Smooth muscle cell (in vitro differentiated cells): ENCODE measurements around the gene TNIP1. TPM values are rescaled to one million over a fixed set of nuclear protein-coding genes. Genes with fewer than 3 reads are reported as not detected.

Experiments used
- DNase-seq: peaks from one replicate; lab custom pipeline; 2025; ENCODE audit not compliant: unreplicated experiment; lab: John Stamatoyannopoulos, UW
- H2AFZ ChIP-seq: fragments of 200-600 bp; sonication (generic); 2 replicates; pipeline ENCODE4 v1.6.0; 2016; ENCODE audit warnings: antibody characterized with exemption, low read depth, mild to moderate bottlenecking
- H3F3A ChIP-seq: fragments of 200-600 bp; sonication (generic); 2 replicates; pipeline ENCODE4 v1.6.0; 2017; ENCODE audit warnings: antibody characterized with exemption, low read depth
- H3K27ac ChIP-seq: fragments of 200-600 bp; sonication (generic); 2 replicates; pipeline ENCODE4 v1.5.1; 2016; ENCODE audit warnings: low read depth, mild to moderate bottlenecking
- H3K27me3 ChIP-seq: fragments of 200-600 bp; sonication (generic); 2 replicates; pipeline ENCODE4 v1.6.1; 2016; ENCODE audit warnings: low read depth, mild to moderate bottlenecking
- H3K36me3 ChIP-seq: fragments of 200-600 bp; sonication (generic); 2 replicates; pipeline ENCODE4 v1.5.1; 2016; ENCODE audit warnings: low read depth
- H3K4me1 ChIP-seq: fragments of 200-600 bp; sonication (generic); 2 replicates; pipeline ENCODE4 v1.5.1; 2016; ENCODE audit warnings: low read depth
- H3K4me2 ChIP-seq: fragments of 200-600 bp; sonication (generic); 2 replicates; pipeline ENCODE4 v1.6.0; 2016; ENCODE audit warnings: mild to moderate bottlenecking
- H3K4me3 ChIP-seq: fragments of 200-600 bp; sonication (generic); 2 replicates; pipeline ENCODE4 v1.5.1; 2016; ENCODE audit warnings: mild to moderate bottlenecking
- H3K79me2 ChIP-seq: fragments of 200-600 bp; sonication (generic); 2 replicates; pipeline ENCODE4 v1.6.0; 2016; ENCODE audit warnings: low read depth, mild to moderate bottlenecking
- H3K9ac ChIP-seq: fragments of 200-600 bp; sonication (generic); 2 replicates; pipeline ENCODE4 v1.6.0; 2016; ENCODE audit warnings: low read depth
- H3K9me3 ChIP-seq: fragments of 200-600 bp; sonication (generic); replicated peaks from 2 replicates; pipeline ENCODE4 v1.5.1; 2016; ENCODE audit warnings: low read depth
- H4K20me1 ChIP-seq: fragments of 200-600 bp; sonication (generic); 2 replicates; pipeline ENCODE4 v1.6.0; 2016; ENCODE audit warnings: low read depth
- WGBS: methylation state at CpG from one replicate; pipeline ENCODE4 v1.1.7; 2016; ENCODE audit warnings: low lambda C conversion rate; 5-methylcytosine and 5-hydroxymethylcytosine counted together
- polyA plus RNA-seq: library from polyadenylated mRNA; unstranded; fragments of >200 nt; fragmentation: Nextera tagmentation; extraction: Ambion mirVana; gene quantifications from 2 replicates; pipeline ENCODE4 v1.2.1, GENCODE V29; 2016
- total RNA-seq: library from RNA; depleted of rRNA; stranded (reverse); fragments of >200 nt; gene quantifications from 2 replicates; pipeline ENCODE4 v1.2.3, GENCODE V29; 2014
- TF ChIP-seq, protein P1 (sequence below): fragments of 200-600 bp; sonication (generic); IDR thresholded peaks from 2 replicates; pipeline ENCODE4 v1.5.1; 2017; ENCODE audit warnings: borderline replicate concordance, mild to moderate bottlenecking, antibody characterized with exemption; ENCODE audit not compliant: insufficient read depth, poor library complexity, severe bottlenecking

Gene TNIP1
- total and polyA plus RNA-seq, 2 experiments from 2014 or later = 51.4 to 73.7 TPM

GRCh38 chr5:151127926-151128325 lies 47.1 kb upstream of the TNIP1 start:
- 88% methylated on average over 8 of the region's 8 CpGs for WGBS

GRCh38 chr5:151126199-151126645 lies 45.4 kb upstream of the TNIP1 start:
- no peaks in the 10 kb centered on the region for H3F3A ChIP-seq
- no peak overlapping the region for H3K27ac ChIP-seq
- H3K79me2 ChIP-seq = no peaks in the 10 kb centered on the region
- DNase-seq = no peak
- no peaks in the 10 kb centered on the region for H3K27me3 ChIP-seq
- peaks cover 15% of the 10 kb centered on the region for H3K36me3 ChIP-seq
- no peaks in the 10 kb centered on the region for H3K9me3 ChIP-seq
- H3K4me1 ChIP-seq = no peaks in the 10 kb centered on the region
- no peak overlapping the region for H3K9ac ChIP-seq
- H4K20me1 ChIP-seq = peaks cover 63% of the 10 kb centered on the region
- H3K4me3 ChIP-seq = no peak overlapping the region
- no peak overlapping the region for H3K4me2 ChIP-seq
- WGBS = 45% methylated on average over 9 of the region's 9 CpGs
- TF ChIP-seq, protein P1, sequence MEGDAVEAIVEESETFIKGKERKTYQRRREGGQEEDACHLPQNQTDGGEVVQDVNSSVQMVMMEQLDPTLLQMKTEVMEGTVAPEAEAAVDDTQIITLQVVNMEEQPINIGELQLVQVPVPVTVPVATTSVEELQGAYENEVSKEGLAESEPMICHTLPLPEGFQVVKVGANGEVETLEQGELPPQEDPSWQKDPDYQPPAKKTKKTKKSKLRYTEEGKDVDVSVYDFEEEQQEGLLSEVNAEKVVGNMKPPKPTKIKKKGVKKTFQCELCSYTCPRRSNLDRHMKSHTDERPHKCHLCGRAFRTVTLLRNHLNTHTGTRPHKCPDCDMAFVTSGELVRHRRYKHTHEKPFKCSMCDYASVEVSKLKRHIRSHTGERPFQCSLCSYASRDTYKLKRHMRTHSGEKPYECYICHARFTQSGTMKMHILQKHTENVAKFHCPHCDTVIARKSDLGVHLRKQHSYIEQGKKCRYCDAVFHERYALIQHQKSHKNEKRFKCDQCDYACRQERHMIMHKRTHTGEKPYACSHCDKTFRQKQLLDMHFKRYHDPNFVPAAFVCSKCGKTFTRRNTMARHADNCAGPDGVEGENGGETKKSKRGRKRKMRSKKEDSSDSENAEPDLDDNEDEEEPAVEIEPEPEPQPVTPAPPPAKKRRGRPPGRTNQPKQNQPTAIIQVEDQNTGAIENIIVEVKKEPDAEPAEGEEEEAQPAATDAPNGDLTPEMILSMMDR = peak; percentile 78
- H2AFZ ChIP-seq = no peak overlapping the region

More at GRCh38 chr5:151127926-151128325, 47.1 kb upstream of the TNIP1 start:
- Histone ChIP-seq H3K9ac (no peak overlapping the region), H3F3A (no peaks in the 10 kb centered on the region), H3K9me3 (no peaks in the 10 kb centered on the region), H3K27ac (no peak overlapping the region), H3K27me3 (no peaks in the 10 kb centered on the region), H2AFZ (no peak overlapping the region), H4K20me1 (peaks cover 49% of the 10 kb centered on the region), H3K4me3 (no peak overlapping the region), H3K36me3 (peaks cover 15% of the 10 kb centered on the region), H3K79me2 (no peaks in the 10 kb centered on the region), H3K4me1 (no peaks in the 10 kb centered on the region), H3K4me2 (no peak overlapping the region)
- TF ChIP-seq, protein P1 = no peak
- no peak for DNase-seq

DNA sequence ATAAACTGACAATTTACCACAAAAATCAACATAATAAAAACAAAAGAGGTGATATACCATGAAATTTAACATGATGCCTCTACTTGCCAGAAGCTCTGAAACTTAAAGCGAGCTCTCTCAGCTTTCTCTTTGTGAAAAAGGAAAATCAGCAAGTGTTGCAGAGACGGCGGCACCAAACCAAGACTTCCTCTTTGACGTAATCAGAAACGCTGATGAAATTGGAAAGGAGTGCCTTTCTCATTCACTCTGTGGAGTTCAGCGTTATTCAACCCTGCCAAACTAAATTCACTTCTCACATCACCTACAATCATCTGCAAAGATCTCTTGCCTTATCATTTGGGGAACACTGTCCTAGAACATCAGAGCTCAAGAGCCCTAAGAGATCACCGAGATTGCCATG lies 44.6 kb upstream of the TNIP1 start:
- H3F3A ChIP-seq = no peaks in the 10 kb centered on the region
- H3K9ac ChIP-seq = no peak overlapping the region
- H3K27me3 ChIP-seq = no peaks in the 10 kb centered on the region
- no peak overlapping the region for H3K27ac ChIP-seq
- no peak overlapping the region for H3K4me3 ChIP-seq
- TF ChIP-seq, protein P1 = no peak
- no peak overlapping the region for H2AFZ ChIP-seq
- no peaks in the 10 kb centered on the region for H3K9me3 ChIP-seq
- DNase-seq = no peak
- no peak overlapping the region for H3K4me2 ChIP-seq
- no peaks in the 10 kb centered on the region for H3K79me2 ChIP-seq
- 92% methylated on average over 7 of the region's 7 CpGs for WGBS
- H4K20me1 ChIP-seq = peaks cover 66% of the 10 kb centered on the region
- no peaks in the 10 kb centered on the region for H3K4me1 ChIP-seq
- peaks cover 15% of the 10 kb centered on the region for H3K36me3 ChIP-seq
